SHP77 treated with DMSO at 0.1 percent for 48 hours (cell line): ENCODE data around the gene RAET1G.
"Not testable (repeated sequence)": the region's sequence is repeated elsewhere in the genome, so short reads cannot be mapped to it uniquely, and the experiment has no call there.

Source experiments
- DNase-seq: peaks from one replicate; lab custom pipeline; 2025; lab: John Stamatoyannopoulos, UW

Gene RAET1G

GRCh38 chr6:149934249-149935156, 11.6 kb upstream of the RAET1G start:
- DNase-seq: no peak

- DNase-seq: no peak
Observed at GRCh38 chr6:149933461-149933860, 10.5 kb upstream of the RAET1G start.

- no peak for DNase-seq
Observed at GRCh38 chr6:149933036-149933435, 10.1 kb upstream of the RAET1G start.

- no peak for DNase-seq
Observed at GRCh38 chr6:149931501-149931900, 8.6 kb upstream of the RAET1G start.

- no peak for DNase-seq
Observed at GRCh38 chr6:149929422-149929821, 6.5 kb upstream of the RAET1G start.

GRCh38 chr6:149927025-149927424, 4.1 kb upstream of the RAET1G start:
- DNase-seq: not testable (repeated sequence)

GRCh38 chr6:149925974-149926777, 3.3 kb upstream of the RAET1G start:
- DNase-seq: peak; percentile 30

- no peak for DNase-seq
Observed at GRCh38 chr6:149925253-149925973, 2.5 kb upstream of the RAET1G start.

- DNase-seq: no peak
Observed at GRCh38 chr6:149924933-149925252, 2.0 kb upstream of the RAET1G start.

- DNase-seq: no peak
Observed at GRCh38 chr6:149924206-149924932, 1.4 kb upstream of the RAET1G start.

- no peak for DNase-seq
Observed at GRCh38 chr6:149923327-149923986, 536 bp upstream of the RAET1G start.

- DNase-seq: not testable (repeated sequence)
Observed at GRCh38 chr6:149922091-149922490, 830 bp downstream of the RAET1G start.

GRCh38 chr6:149921361-149921760, 1.6 kb downstream of the RAET1G start:
- no peak for DNase-seq

- no peak for DNase-seq
Observed at GRCh38 chr6:149919834-149920225, 3.1 kb downstream of the RAET1G start.

GRCh38 chr6:149919126-149919833, 3.6 kb downstream of the RAET1G start:
- DNase-seq: not testable (repeated sequence)

GRCh38 chr6:149918151-149918905, 4.6 kb downstream of the RAET1G start:
- DNase-seq: no peak

GRCh38 chr6:149917679-149918078, 5.2 kb downstream of the RAET1G start:
- DNase-seq: no peak

GRCh38 chr6:149915970-149916865, 6.7 kb downstream of the RAET1G start:
- DNase-seq: no peak
